K562 (cell line): ENCODE measurements around the gene PRPF6. TPM values are rescaled to one million over a fixed set of nuclear protein-coding genes. Genes with fewer than 3 reads are reported as not detected.
A peak's percentile ranks its signal among the peaks of the same experiment; 100 is the strongest.

Experiments used
- ATAC-seq: fragments of 200-7000 bp; cut with Tn5 transposase; 3 replicates; pipeline ENCODE4 v1.9.1; 2020; ENCODE audit warnings: moderate library complexity
- BruUV-seq: library from RNA; stranded (reverse); fragments of 400-500 nt; replicated peaks from 2 replicates; lab custom pipeline; 2021; lab: Mats Ljungman, UMichigan
- CTCF ChIA-PET: fragments of 300-600 bp; formaldehyde crosslinking; extraction: SDS; loops from one replicate; lab custom pipeline; 2021; ENCODE audit warnings: low intra/inter-chr PET ratio; lab: Yijun Ruan, JAX
- POLR2A ChIA-PET: fragments of 300-600, 350-650 bp; sonication (Branson Sonifier 250); formaldehyde crosslinking; extraction: SDS; loops from one replicate; lab custom pipeline; 2021; ENCODE audit warnings: antibody characterized with exemption, inconsistent platforms; lab: Yijun Ruan, JAX
- DNase-seq, 4 experiments: peaks; one replicate each; pipeline versions ENCODE4 v3.0.0 to v3.0.0-alpha.2; 2011 to 2018; ENCODE audit warnings: low spot score in 3 of 4, mixed read lengths in 3 of 4; ENCODE audit errors: extremely low read depth in 1 of 4
- FAIRE-seq: peaks from 2 replicates; lab custom pipeline; 2011; peaks lifted over from hg19 to GRCh38; lab: Jason Lieb, UNC
- H2AFZ ChIP-seq: 2 replicates; pipeline ENCODE4 v1.6.0; 2011; ENCODE audit warnings: low read depth, low read length, control low read depth, inconsistent platforms
- H3K27ac ChIP-seq: fragments of 200-600 bp; 3 replicates; pipeline ENCODE4 v1.8.0; 2011; ENCODE audit warnings: low read depth, mild to moderate bottlenecking, control low read depth, inconsistent platforms, low read length, moderate library complexity, mixed read lengths; ENCODE audit errors: extremely low read depth
- H3K27me3 ChIP-seq, 2 experiments: fragments of 300-600 bp in 1 of 2; 2 replicates in 1 of 2; 3 replicates in 1 of 2; pipeline versions ENCODE4 v1.6.0 to v1.8.0; 2011; ENCODE audit warnings: inconsistent platforms in 2 of 2, low read length in 2 of 2, mild to moderate bottlenecking in 1 of 2, mixed read lengths in 1 of 2, moderate library complexity in 1 of 2; ENCODE audit not compliant: control insufficient read depth in 2 of 2, insufficient read depth in 2 of 2
- H3K36me3 ChIP-seq: fragments of 300-600 bp; 3 replicates; pipeline ENCODE4 v1.8.0; 2011; ENCODE audit warnings: mild to moderate bottlenecking, low read length, inconsistent platforms; ENCODE audit not compliant: control insufficient read depth, insufficient read depth
- H3K4me1 ChIP-seq, 2 experiments: fragments of 200-600 bp in 1 of 2; replicated peaks in 1 of 2; 2 replicates in 1 of 2; 3 replicates in 1 of 2; pipeline versions ENCODE4 v1.5.1 to v1.8.0; 2011; ENCODE audit warnings: inconsistent platforms in 2 of 2, low read length in 2 of 2, mild to moderate bottlenecking in 1 of 2, mixed read lengths in 1 of 2, moderate library complexity in 1 of 2; ENCODE audit not compliant: control insufficient read depth in 2 of 2, insufficient read depth in 2 of 2
- H3K4me2 ChIP-seq: 2 replicates; pipeline ENCODE4 v1.6.1; 2011; ENCODE audit warnings: low read length, control low read depth, inconsistent platforms, mixed read lengths; ENCODE audit not compliant: insufficient read depth
- H3K4me3 ChIP-seq: fragments of 200-600 bp; sonication (generic), shearing (Covaris generic); 2 replicates; pipeline ENCODE4 v1.5.1; 2016; ENCODE audit warnings: control low read depth, inconsistent platforms
- H3K79me2 ChIP-seq: fragments of 200-600 bp; 3 replicates; pipeline ENCODE4 v1.8.0; 2011; ENCODE audit warnings: low read length, inconsistent platforms; ENCODE audit not compliant: control insufficient read depth, insufficient read depth
- H3K9ac ChIP-seq, 2 experiments: 2 replicates each; pipeline versions ENCODE4 v1.6.0 to v1.6.1; 2011; ENCODE audit warnings: low read depth in 2 of 2, low read length in 2 of 2, control low read depth in 1 of 2, inconsistent platforms in 1 of 2, mild to moderate bottlenecking in 1 of 2, mixed read lengths in 1 of 2; ENCODE audit not compliant: insufficient read depth in 1 of 2
- H3K9me1 ChIP-seq: one replicate; pipeline ENCODE4 v1.6.0; 2011; ENCODE audit warnings: inconsistent platforms, mild to moderate bottlenecking, low read length, moderate library complexity; ENCODE audit not compliant: control insufficient read depth, insufficient read depth
- H3K9me3 ChIP-seq: replicated peaks from 2 replicates; pipeline ENCODE4 v1.5.1; 2011; ENCODE audit warnings: low read depth, low read length, inconsistent platforms; ENCODE audit not compliant: control insufficient read depth, insufficient read depth
- H4K20me1 ChIP-seq: replicated peaks from 2 replicates; pipeline ENCODE4 v1.6.1; 2011; ENCODE audit warnings: low read length, inconsistent platforms, mixed read lengths; ENCODE audit not compliant: control insufficient read depth, insufficient read depth
- MAX ChIP-seq: sonication (generic); formaldehyde crosslinking; IDR thresholded peaks from 2 replicates; pipeline ENCODE4 v1.9.0; 2022; ENCODE audit warnings: mild to moderate bottlenecking, missing genetic modification reagents
- MLLT1 ChIP-seq, 2 experiments: fragments of 450-650 bp; IDR thresholded peaks; 2 replicates each; pipeline ENCODE4 v1.6.1; 2016
- PCBP1 ChIP-seq: fragments of 200-400 bp; formaldehyde crosslinking; IDR thresholded peaks from 2 replicates; pipeline ENCODE4 v1.6.1; 2018; ENCODE audit warnings: mild to moderate bottlenecking, low read depth, low read length; ENCODE audit not compliant: poor library complexity, severe bottlenecking
- TEAD2 ChIP-seq: fragments of 450-650 bp; IDR thresholded peaks from 2 replicates; pipeline ENCODE4 v1.6.1; 2016; ENCODE audit warnings: missing genetic modification characterization, control low read depth, missing compliant biosample characterization
- TOE1 ChIP-seq, 2 experiments: fragments of 450-650 bp in 1 of 2; sonication (generic) in 1 of 2; formaldehyde crosslinking in 1 of 2; IDR thresholded peaks; 2 replicates each; pipeline versions ENCODE4 v1.7.1 to v1.8.0; 2016 to 2022; ENCODE audit warnings: borderline replicate concordance in 2 of 2, mild to moderate bottlenecking in 2 of 2, antibody characterized with exemption in 1 of 2, inconsistent platforms in 1 of 2, low read depth in 1 of 2, missing genetic modification reagents in 1 of 2, moderate library complexity in 1 of 2
- WGBS: fragments of 100-300 bp; shearing (Covaris generic); methylation state at CpG from one replicate; pipeline ENCODE4 v1.1.6; 2016; ENCODE audit warnings: low coverage, mixed read lengths; ENCODE audit not compliant: insufficient coverage; ENCODE audit errors: missing lambda C conversion rate; 5-methylcytosine and 5-hydroxymethylcytosine counted together
- in situ Hi-C: fragments of 300-500 bp; cut with MboI; formaldehyde crosslinking; loops from 4 replicates; pipeline ENCODE4 v1.15.0; 2018; ENCODE audit warnings: inconsistent platforms, mixed read lengths
- intact Hi-C: fragments of 100-400 bp; cut with micrococcal nuclease; formaldehyde crosslinking; loops from 2 replicates; pipeline ENCODE4 v1.14.2; 2022
- polyA plus RNA-seq, 8 experiments: library from polyadenylated mRNA; depleted of rRNA in 4 of 8; stranded (reverse) in 5 of 8; unstranded in 3 of 8; fragments of >200 nt; fragmentation: Nextera tagmentation in 2 of 8; fragmentation: Illumina TruSeq in 1 of 8; extraction: Ambion mirVana in 2 of 8; extraction: Trizol in 1 of 8; gene quantifications; 2 replicates each; pipeline versions ENCODE4 v1.2.1 to v1.2.3, GENCODE V29; 2011 to 2014; ENCODE audit warnings: inconsistent platforms in 1 of 8, missing spikeins in 1 of 8
- total RNA-seq, 7 experiments: library from RNA; depleted of rRNA in 6 of 7; stranded (reverse); fragments of >200 nt in 6 of 7; fragmentation: Illumina TruSeq in 2 of 7; extraction: Trizol in 2 of 7; gene quantifications; 2 replicates each; pipeline versions ENCODE4 v1.2.1 to v1.2.3, GENCODE V29; 2011 to 2021; ENCODE audit warnings: low replicate concordance in 1 of 7

The PRPF6 gene
- total and polyA plus RNA-seq, 9 of the 15 experiments (the other 6 are each of a cell fraction or from before 2014, with no cell fraction given) = 4.2 to 83.2 (median 59.9) TPM

- ATAC-seq = no peak
- Histone ChIP-seq H3K9ac (peak overlapping the region in 1 of 2 experiments; percentile 44; a peak in 3 of 4 replicates), H3K9me1 (no peaks in the 10 kb centered on the region), H3K27me3 (no peaks in the 10 kb centered on the region), H3K36me3 (no peaks in the 10 kb centered on the region), H2AFZ (0 out of 2 replicates have a peak overlapping the region, but pooled peaks have one; percentile 55), H4K20me1 (no peaks in the 10 kb centered on the region), H3K4me2 (no peak overlapping the region), H3K4me1 (peaks cover 17 to 64% of the 10 kb centered on the region in 2 experiments), H3K27ac (no peak overlapping the region; the same call in 2 of the 3 replicates), H3K4me3 (no peak overlapping the region), H3K9me3 (no peaks in the 10 kb centered on the region), H3K79me2 (no peaks in the 10 kb centered on the region)
- in situ Hi-C loops = no loop called here
- no peak for DNase-seq
- POLR2A ChIA-PET = interaction anchor here (0.6 to 1.0 kb wide), 3 partner anchors 8 to 193 kb away, joined by 3 read pairs; no protein-coding TSS in a partner anchor
- no TSS peak for BruUV-seq
- no peak for FAIRE-seq
- TF ChIP-seq TOE1 (IDR thresholded peaks at IDR 0.05; ENCODE audit: borderline replicate concordance) = no peak
- 0 out of 2 replicates have a peak, but pooled peaks have one; percentile 22 for TF ChIP-seq TOE1 (CRISPR knock-in tag; IDR thresholded peaks at IDR 0.05; ENCODE audit: borderline replicate concordance, low read depth)
- TF ChIP-seq MLLT1 (IDR thresholded peaks at IDR 0.05) = peak in 1 of 2 experiments; percentile 41; a peak in 1 of 4 replicates
- no peak for TF ChIP-seq PCBP1
- no peak for TF ChIP-seq TEAD2 (tag)
- TF ChIP-seq MAX (CRISPR knock-in tag) = peak; percentile 15; the same call in 1 of the 2 replicates
- 77% methylated on average over 29 of the region's 39 CpGs for WGBS
- CTCF ChIA-PET = interaction anchor here (1.8 kb wide), 1 partner anchor 19 kb away, joined by 9 read pairs; no protein-coding TSS in a partner anchor
- intact Hi-C loops = no loop called here
Observed at GRCh38 chr20:64056889-64057627, 76.1 kb downstream of the PRPF6 start.
